ENCODE data around the gene SMIM35.

Gene SMIM35

DNA sequence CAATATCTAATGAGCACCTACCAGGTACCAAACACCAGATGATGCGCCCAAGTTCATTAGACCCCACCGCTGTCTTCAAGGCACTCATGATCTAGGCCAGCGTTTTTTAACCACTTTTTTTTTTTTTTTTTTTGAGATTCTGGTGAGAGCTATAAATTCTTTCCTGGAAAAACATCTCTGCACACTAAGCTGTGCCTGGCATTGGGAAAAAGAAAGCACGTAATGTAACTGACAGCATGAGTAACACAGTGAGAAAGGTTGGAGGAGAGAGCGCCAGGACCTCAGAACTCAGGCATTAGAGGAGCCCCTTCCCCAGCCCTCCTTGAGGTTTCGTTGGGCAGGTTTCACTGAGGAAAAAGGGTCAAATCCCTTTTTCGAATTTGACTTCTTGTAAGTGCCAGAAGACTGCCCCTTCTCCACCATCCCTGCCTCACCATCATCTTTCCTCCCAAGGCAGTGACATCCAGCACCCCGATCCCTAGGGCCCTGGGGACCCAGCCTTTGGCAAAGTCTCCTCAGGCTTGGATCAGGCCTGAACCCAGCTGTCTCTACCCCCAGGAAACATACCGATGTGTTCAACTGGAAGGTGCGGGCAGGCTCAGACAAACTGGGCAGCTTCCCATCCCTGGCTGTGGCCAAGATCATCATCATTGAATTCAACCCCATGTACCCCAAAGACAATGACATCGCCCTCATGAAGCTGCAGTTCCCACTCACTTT, 26.1 kb upstream of the SMIM35 start:
- H4K8ac ChIP-seq (ENCODE audit: low read depth, low read length): no peak overlapping the region
- H2BK15ac ChIP-seq (replicated peaks; ENCODE audit: low read depth): no peak overlapping the region
- H2AK5ac ChIP-seq (ENCODE audit: low read length): no peak overlapping the region
- H4K5ac ChIP-seq (ENCODE audit: low read length): no peak overlapping the region
- no peak for DNase-seq
- no peaks in the 10 kb centered on the region for H3K79me2 ChIP-seq (ENCODE audit: control insufficient read depth, insufficient read depth, low read length)
- H3K56ac ChIP-seq (ENCODE audit: low read length): no peak overlapping the region
- H3K79me1 ChIP-seq (ENCODE audit: low read length): no peaks in the 10 kb centered on the region
- no peak overlapping the region for H2BK5ac ChIP-seq (ENCODE audit: low read length)
- H3K36me3 ChIP-seq (ENCODE audit: control insufficient read depth, insufficient read depth, low read length): no peaks in the 10 kb centered on the region
- H3K4me2 ChIP-seq (ENCODE audit: low read length): no peak overlapping the region
- no peak overlapping the region for H3K23ac ChIP-seq (ENCODE audit: low read length)
- H3K27me3 ChIP-seq (ENCODE audit: insufficient read depth, low read length, poor library complexity): no peaks in the 10 kb centered on the region
- no peak overlapping the region for H2BK120ac ChIP-seq (ENCODE audit: low read depth, low read length)
- no peak overlapping the region for H3K4ac ChIP-seq (ENCODE audit: low read depth, low read length)
- H3K4me3 ChIP-seq (ENCODE audit: low read length): no peak overlapping the region
- no peak overlapping the region for H3K18ac ChIP-seq (ENCODE audit: low read length)
- H3K9ac ChIP-seq (ENCODE audit: low read length): no peak overlapping the region
- no CpG with 5 or more reads among the region's 11 CpGs for WGBS (ENCODE audit: extremely low coverage, insufficient coverage, low lambda C conversion rate)
- peaks cover 4% of the 10 kb centered on the region for H3K4me1 ChIP-seq (ENCODE audit: control insufficient read depth, low read depth, low read length)
- no peak overlapping the region for H3K27ac ChIP-seq (ENCODE audit: low read depth, low read length)

DNA sequence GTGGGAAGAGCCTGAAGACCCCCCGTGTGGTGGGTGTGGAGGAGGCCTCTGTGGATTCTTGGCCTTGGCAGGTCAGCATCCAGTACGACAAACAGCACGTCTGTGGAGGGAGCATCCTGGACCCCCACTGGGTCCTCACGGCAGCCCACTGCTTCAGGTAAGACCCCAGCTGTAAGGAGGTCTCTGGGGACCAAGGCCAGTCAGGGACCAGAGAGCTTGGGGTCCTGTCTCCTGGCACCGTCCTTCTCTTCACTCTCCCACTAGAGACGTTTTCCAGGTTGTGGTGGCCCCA, 24.9 kb upstream of the SMIM35 start:
- Histone ChIP-seq H2BK15ac (replicated peaks; ENCODE audit: low read depth) (no peak overlapping the region), H3K4me2 (ENCODE audit: low read length) (no peak overlapping the region), H3K4me3 (ENCODE audit: low read length) (no peak overlapping the region), H4K8ac (ENCODE audit: low read depth, low read length) (no peak overlapping the region), H2BK120ac (ENCODE audit: low read depth, low read length) (no peak overlapping the region), H3K4ac (ENCODE audit: low read depth, low read length) (no peak overlapping the region), H3K4me1 (ENCODE audit: control insufficient read depth, low read depth, low read length) (peaks cover 4% of the 10 kb centered on the region), H3K79me2 (ENCODE audit: control insufficient read depth, insufficient read depth, low read length) (no peaks in the 10 kb centered on the region), H3K9ac (ENCODE audit: low read length) (no peak overlapping the region), H3K56ac (ENCODE audit: low read length) (no peak overlapping the region), H3K79me1 (ENCODE audit: low read length) (no peaks in the 10 kb centered on the region), H4K5ac (ENCODE audit: low read length) (no peak overlapping the region), H3K18ac (ENCODE audit: low read length) (no peak overlapping the region), H3K27me3 (ENCODE audit: insufficient read depth, low read length, poor library complexity) (no peaks in the 10 kb centered on the region), H3K36me3 (ENCODE audit: control insufficient read depth, insufficient read depth, low read length) (no peaks in the 10 kb centered on the region), H3K27ac (ENCODE audit: low read depth, low read length) (no peak overlapping the region), H3K23ac (ENCODE audit: low read length) (no peak overlapping the region), H2BK5ac (ENCODE audit: low read length) (no peak overlapping the region), H2AK5ac (ENCODE audit: low read length) (no peak overlapping the region)
- WGBS (ENCODE audit: extremely low coverage, insufficient coverage, low lambda C conversion rate): no CpG with 5 or more reads among the region's 6 CpGs
- DNase-seq: no peak

DNA sequence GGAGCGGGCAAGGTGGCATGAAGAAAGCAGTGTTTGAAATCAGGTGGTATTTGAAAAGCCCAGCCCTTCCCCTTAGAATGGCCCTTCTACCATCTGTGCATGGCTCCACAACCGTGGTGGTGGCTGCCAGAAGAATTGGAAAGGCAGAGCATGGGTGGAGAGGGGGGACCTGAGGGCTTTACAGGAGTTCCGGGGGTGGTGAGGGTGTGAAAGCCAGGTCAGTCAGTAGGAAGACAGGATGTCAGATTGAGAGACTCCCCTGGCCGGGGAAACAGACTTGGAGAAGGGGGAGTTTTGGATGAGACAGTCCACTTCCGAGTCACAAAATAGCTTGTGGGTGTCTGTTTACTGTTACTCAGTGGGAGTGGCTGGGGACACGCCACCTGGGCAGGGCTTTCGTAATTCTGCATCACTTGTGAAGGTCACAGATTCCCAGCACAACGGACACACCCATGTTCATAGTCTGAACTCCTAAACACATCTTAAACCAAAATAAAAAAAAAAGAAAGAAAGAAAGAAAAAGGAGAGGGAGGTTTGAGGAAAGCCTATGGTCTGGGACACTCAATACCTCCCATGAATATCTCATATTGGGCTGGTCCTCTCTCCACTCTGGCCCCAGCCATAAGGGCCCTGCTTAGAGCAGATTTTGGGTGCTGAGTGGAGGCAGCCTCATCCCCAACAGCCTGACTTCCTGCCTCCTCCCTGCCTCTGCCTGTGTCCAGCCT, 24.4 kb upstream of the SMIM35 start:
- Histone ChIP-seq H3K36me3 (ENCODE audit: control insufficient read depth, insufficient read depth, low read length) (no peaks in the 10 kb centered on the region), H3K79me2 (ENCODE audit: control insufficient read depth, insufficient read depth, low read length) (no peaks in the 10 kb centered on the region), H3K4ac (ENCODE audit: low read depth, low read length) (no peak overlapping the region), H3K4me3 (ENCODE audit: low read length) (no peak overlapping the region), H3K18ac (ENCODE audit: low read length) (no peak overlapping the region), H3K79me1 (ENCODE audit: low read length) (no peaks in the 10 kb centered on the region), H3K9ac (ENCODE audit: low read length) (no peak overlapping the region), H3K27me3 (ENCODE audit: insufficient read depth, low read length, poor library complexity) (no peaks in the 10 kb centered on the region), H3K27ac (ENCODE audit: low read depth, low read length) (no peak overlapping the region), H3K4me1 (ENCODE audit: control insufficient read depth, low read depth, low read length) (peaks cover 4% of the 10 kb centered on the region), H4K8ac (ENCODE audit: low read depth, low read length) (no peak overlapping the region), H2BK5ac (ENCODE audit: low read length) (no peak overlapping the region), H2BK120ac (ENCODE audit: low read depth, low read length) (no peak overlapping the region), H3K4me2 (ENCODE audit: low read length) (no peak overlapping the region), H2AK5ac (ENCODE audit: low read length) (no peak overlapping the region), H4K5ac (ENCODE audit: low read length) (no peak overlapping the region), H3K56ac (ENCODE audit: low read length) (no peak overlapping the region), H3K23ac (ENCODE audit: low read length) (no peak overlapping the region), H2BK15ac (replicated peaks; ENCODE audit: low read depth) (no peak overlapping the region)
- DNase-seq: no peak
- no CpG with 5 or more reads among the region's 8 CpGs for WGBS (ENCODE audit: extremely low coverage, insufficient coverage, low lambda C conversion rate)

DNA sequence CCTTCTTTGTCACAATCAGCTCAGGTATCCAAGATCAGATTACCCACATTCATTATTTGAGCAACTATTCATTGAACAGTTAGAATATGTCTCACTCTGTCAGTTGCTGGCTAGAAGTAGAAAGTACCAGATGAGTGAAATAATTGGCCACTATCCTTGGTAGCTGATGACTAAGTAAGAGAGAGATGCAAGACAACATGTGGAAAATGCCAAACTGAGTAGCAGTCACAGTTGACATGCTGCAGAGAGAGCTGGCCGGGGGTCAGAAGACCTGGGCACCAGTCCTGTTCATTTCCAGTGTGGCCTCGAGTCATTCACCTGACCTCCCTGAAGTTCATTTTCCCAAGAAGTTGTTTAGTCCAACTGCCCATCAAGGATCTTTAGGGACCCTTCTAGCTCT, 22.5 kb upstream of the SMIM35 start:
- no peak overlapping the region for H4K5ac ChIP-seq (ENCODE audit: low read length)
- no CpG with 5 or more reads among the region's 2 CpGs for WGBS (ENCODE audit: extremely low coverage, insufficient coverage, low lambda C conversion rate)
- H3K4me2 ChIP-seq (ENCODE audit: low read length): no peak overlapping the region
- H3K56ac ChIP-seq (ENCODE audit: low read length): no peak overlapping the region
- no peak overlapping the region for H3K23ac ChIP-seq (ENCODE audit: low read length)
- no peaks in the 10 kb centered on the region for H3K79me2 ChIP-seq (ENCODE audit: control insufficient read depth, insufficient read depth, low read length)
- H3K4me3 ChIP-seq (ENCODE audit: low read length): no peak overlapping the region
- H3K9ac ChIP-seq (ENCODE audit: low read length): no peak overlapping the region
- H3K4me1 ChIP-seq (ENCODE audit: control insufficient read depth, low read depth, low read length): peaks cover 4% of the 10 kb centered on the region
- no peak overlapping the region for H2AK5ac ChIP-seq (ENCODE audit: low read length)
- H3K27me3 ChIP-seq (ENCODE audit: insufficient read depth, low read length, poor library complexity): no peaks in the 10 kb centered on the region
- no peak overlapping the region for H3K4ac ChIP-seq (ENCODE audit: low read depth, low read length)
- no peaks in the 10 kb centered on the region for H3K79me1 ChIP-seq (ENCODE audit: low read length)
- no peak for DNase-seq
- no peaks in the 10 kb centered on the region for H3K36me3 ChIP-seq (ENCODE audit: control insufficient read depth, insufficient read depth, low read length)
- H4K8ac ChIP-seq (ENCODE audit: low read depth, low read length): no peak overlapping the region
- no peak overlapping the region for H3K18ac ChIP-seq (ENCODE audit: low read length)
- no peak overlapping the region for H2BK5ac ChIP-seq (ENCODE audit: low read length)
- H3K27ac ChIP-seq (ENCODE audit: low read depth, low read length): no peak overlapping the region
- no peak overlapping the region for H2BK15ac ChIP-seq (replicated peaks; ENCODE audit: low read depth)
- no peak overlapping the region for H2BK120ac ChIP-seq (ENCODE audit: low read depth, low read length)

DNA sequence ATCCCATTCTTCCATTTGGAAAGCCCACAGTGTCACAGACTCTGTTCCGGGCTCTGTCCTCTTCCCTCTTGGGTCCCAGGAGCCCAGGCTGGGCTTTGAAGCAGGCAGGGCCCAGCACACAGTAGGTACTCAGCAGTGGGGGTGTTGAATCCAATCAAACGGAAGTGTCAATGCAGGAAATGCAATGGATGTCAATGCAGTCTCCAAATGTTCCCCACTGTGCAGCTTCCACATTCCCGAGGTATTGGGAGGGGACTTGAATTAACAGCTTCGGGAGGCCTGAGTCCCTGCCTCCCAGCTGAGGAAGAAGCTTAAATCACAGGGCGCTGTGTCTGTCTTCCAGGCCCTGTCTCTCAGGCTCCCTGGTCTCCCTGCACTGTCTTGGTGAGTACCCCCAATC, 21.8 kb upstream of the SMIM35 start:
- H3K4me1 ChIP-seq (ENCODE audit: control insufficient read depth, low read depth, low read length): peaks cover 4% of the 10 kb centered on the region
- no peaks in the 10 kb centered on the region for H3K79me2 ChIP-seq (ENCODE audit: control insufficient read depth, insufficient read depth, low read length)
- no CpG with 5 or more reads among the region's 5 CpGs for WGBS (ENCODE audit: extremely low coverage, insufficient coverage, low lambda C conversion rate)
- no peak overlapping the region for H2BK120ac ChIP-seq (ENCODE audit: low read depth, low read length)
- H3K23ac ChIP-seq (ENCODE audit: low read length): no peak overlapping the region
- no peak overlapping the region for H3K18ac ChIP-seq (ENCODE audit: low read length)
- no peaks in the 10 kb centered on the region for H3K36me3 ChIP-seq (ENCODE audit: control insufficient read depth, insufficient read depth, low read length)
- no peak overlapping the region for H2AK5ac ChIP-seq (ENCODE audit: low read length)
- no peak overlapping the region for H3K4me2 ChIP-seq (ENCODE audit: low read length)
- no peak overlapping the region for H4K8ac ChIP-seq (ENCODE audit: low read depth, low read length)
- H3K79me1 ChIP-seq (ENCODE audit: low read length): no peaks in the 10 kb centered on the region
- peak; percentile 75 for DNase-seq
- H3K4me3 ChIP-seq (ENCODE audit: low read length): no peak overlapping the region
- H3K56ac ChIP-seq (ENCODE audit: low read length): peak overlapping the region; percentile 53
- H4K5ac ChIP-seq (ENCODE audit: low read length): no peak overlapping the region
- no peak overlapping the region for H2BK15ac ChIP-seq (replicated peaks; ENCODE audit: low read depth)
- no peak overlapping the region for H2BK5ac ChIP-seq (ENCODE audit: low read length)
- no peak overlapping the region for H3K4ac ChIP-seq (ENCODE audit: low read depth, low read length)
- H3K27ac ChIP-seq (ENCODE audit: low read depth, low read length): no peak overlapping the region
- H3K27me3 ChIP-seq (ENCODE audit: insufficient read depth, low read length, poor library complexity): no peaks in the 10 kb centered on the region
- H3K9ac ChIP-seq (ENCODE audit: low read length): no peak overlapping the region

All from mesendoderm (in vitro differentiated cells).